GM13976 (cell line): ENCODE data around the gene MIS12.

Experiments
- DNase-seq: peaks from one replicate; pipeline ENCODE4 v3.0.0; 2012; ENCODE audit warnings: low spot score
- CTCF ChIP-seq: IDR thresholded peaks from 2 replicates; pipeline ENCODE4 v1.5.1; 2012; ENCODE audit warnings: borderline replicate concordance, mild to moderate bottlenecking; ENCODE audit not compliant: insufficient read depth; ENCODE audit errors: extremely low read depth, missing control alignments, control extremely low read depth
- in situ Hi-C: fragments of 300-500 bp; cut with MboI; formaldehyde crosslinking; loops from one replicate; pipeline ENCODE4 v1.12.0; 2022; ENCODE audit warnings: low sequenced_read_pairs, mixed read lengths, inconsistent platforms; ENCODE audit not compliant: unreplicated experiment

MIS12 gene

DNA sequence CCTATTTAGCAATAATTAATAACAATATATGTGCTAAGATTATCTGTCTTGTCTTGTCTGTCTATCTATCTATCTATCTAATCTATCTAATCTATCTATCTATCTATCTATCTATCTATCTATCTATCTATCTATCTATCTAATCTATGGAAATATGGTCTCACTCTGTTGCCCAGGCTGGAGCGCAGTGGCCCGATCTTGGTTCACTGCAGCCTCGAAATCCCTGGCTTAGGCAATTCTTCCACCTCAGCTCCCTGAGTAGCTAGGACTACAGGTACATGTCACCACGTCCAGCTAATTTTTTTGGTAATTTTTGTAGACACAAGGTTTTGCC, 44.7 kb downstream of the MIS12 start:
- DNase-seq = no peak
- in situ Hi-C loops = no loop called here
- TF ChIP-seq CTCF = no peak

DNA sequence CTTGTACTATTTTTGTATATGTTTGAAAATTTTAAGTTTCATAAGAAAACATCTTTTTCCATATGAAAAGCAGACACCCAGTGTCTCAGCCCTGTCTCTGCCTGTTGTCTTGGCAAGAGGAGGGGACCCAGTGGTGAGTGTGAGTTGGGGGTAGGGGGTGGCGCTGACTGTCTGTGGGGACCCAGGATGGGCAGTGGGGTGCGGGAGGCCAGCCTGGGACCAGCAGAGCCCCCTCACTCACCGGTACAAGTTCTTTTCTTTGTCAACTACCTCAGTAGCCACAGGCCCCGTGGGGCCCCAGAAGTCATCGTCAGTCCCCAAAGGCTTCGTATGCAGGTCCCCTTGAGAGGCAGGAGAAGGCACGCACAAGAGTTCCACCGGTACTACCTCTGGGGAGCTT, 46.2 kb downstream of the MIS12 start:
- no peak for TF ChIP-seq CTCF
- DNase-seq = no peak

GRCh38 chr17:5533486-5534315, 47.3 kb downstream of the MIS12 start:
- TF ChIP-seq CTCF = no peak
- in situ Hi-C loops = no loop called here
- no peak for DNase-seq

More for the DNA sequence above, 46.2 kb downstream of the MIS12 start:
- in situ Hi-C loops = no loop called here

- in situ Hi-C loops = no loop called here
- no peak for DNase-seq
Observed at GRCh38 chr17:5535436-5535835, 49.1 kb downstream of the MIS12 start.

DNA sequence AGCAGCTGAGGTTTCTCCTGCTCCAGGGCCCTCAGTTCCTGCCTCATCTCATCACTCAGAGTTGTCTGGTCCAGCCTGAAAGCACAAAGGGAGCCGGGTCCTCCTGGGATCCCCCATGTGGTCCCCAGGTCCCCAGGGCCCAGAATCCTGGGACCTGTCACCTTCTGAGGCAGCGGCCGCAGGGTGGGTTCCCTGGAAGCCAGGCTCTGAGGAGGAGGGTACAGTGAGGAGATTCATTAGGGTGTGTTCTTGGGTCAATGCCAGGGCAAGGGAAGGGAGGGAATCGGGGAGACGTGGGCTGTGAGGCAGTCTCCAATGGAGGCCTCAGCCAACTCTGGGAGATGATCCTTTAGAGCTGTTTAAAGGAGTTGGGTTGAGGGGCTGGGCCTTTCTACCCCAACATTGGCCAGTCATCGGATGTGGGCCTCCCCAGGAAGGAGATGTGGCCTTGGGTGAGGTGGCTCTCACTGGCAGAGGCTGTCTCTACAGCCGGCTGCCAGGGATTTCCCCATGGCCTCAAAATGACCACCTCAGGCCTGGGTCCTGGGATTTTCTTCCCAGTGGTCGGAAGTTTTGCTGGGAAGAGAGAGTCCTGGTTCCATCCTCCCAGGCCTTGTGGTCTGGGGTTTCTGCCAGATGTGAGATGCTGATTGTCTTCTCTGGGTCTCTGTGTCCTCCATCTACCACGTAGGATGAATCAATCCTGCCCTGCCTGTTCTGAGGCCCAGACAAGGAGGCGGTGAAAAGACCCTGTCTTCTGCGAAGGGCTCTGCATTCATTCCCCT, 50.7 kb downstream of the MIS12 start:
- TF ChIP-seq CTCF = no peak
- in situ Hi-C loops = no loop called here
- DNase-seq = no peak

More at GRCh38 chr17:5535436-5535835, 49.1 kb downstream of the MIS12 start:
- TF ChIP-seq CTCF = no peak

- in situ Hi-C loops = no loop called here
- TF ChIP-seq CTCF = no peak
- no peak for DNase-seq
Observed at GRCh38 chr17:5539286-5539685, 52.9 kb downstream of the MIS12 start.
